ENCODE results near the gene RBBP7. TPM values are rescaled to one million over a fixed set of nuclear protein-coding genes. Genes with fewer than 3 reads are reported as not detected.

RBBP7 gene
- total and polyA plus RNA-seq, 2 of the 8 experiments (the other 6 are each of a cell fraction or from before 2014, with no cell fraction given), result 107 to 138 TPM

- ChIA-PET POLR2A (ENCODE audit: partially characterized antibody) (no interaction called here), CTCF (ENCODE audit: partially characterized antibody) (interaction anchor here (0.6 to 4.7 kb wide), 4 partner anchors 10 to 209 kb away, joined by 3 to 33 read pairs (median 4); no protein-coding TSS in a partner anchor)
- Histone ChIP-seq H3K14ac (ENCODE audit: insufficient read length) (no peak overlapping the region), H3K27ac (ENCODE audit: low read depth, low read length) (no peak overlapping the region), H3K36me3 (ENCODE audit: control insufficient read depth in 2 of 4, insufficient read depth in 4 of 4, low read length in 3 of 4) (peaks cover 0 to 6% (median 0%) of the 10 kb centered on the region in 4 experiments; a peak in 3 of 8 replicates), H3K56ac (replicated peaks; ENCODE audit: insufficient read length, low read depth, low read length) (no peak overlapping the region), H3K9ac (replicated peaks in 1 of 4; ENCODE audit: extremely low read depth in 1 of 4, low read depth in 3 of 4, low read length in 3 of 4) (no peak overlapping the region), H3K4ac (replicated peaks; ENCODE audit: insufficient read length, low read depth, low read length) (no peak overlapping the region), H2BK5ac (ENCODE audit: low read depth, low read length) (no peak overlapping the region), H3K9me3 (ENCODE audit: insufficient read depth in 2 of 2, low read depth in 1 of 2, low read length in 1 of 2) (no peaks in the 10 kb centered on the region), H2BK12ac (ENCODE audit: low read depth, low read length) (no peak overlapping the region), H3K4me2 (ENCODE audit: insufficient read depth in 1 of 2, low read depth in 2 of 2, low read length in 2 of 2) (no peak overlapping the region), H3K4me1 (replicated peaks in 1 of 4; ENCODE audit: control insufficient read depth in 3 of 4, insufficient read depth in 4 of 4, low read length in 3 of 4) (peaks cover 0 to 7% (median 0%) of the 10 kb centered on the region in 4 experiments; a peak in 3 of 7 replicates), H3K23ac (ENCODE audit: insufficient read length) (no peak overlapping the region), H2BK15ac (ENCODE audit: low read length) (no peak overlapping the region), H2BK20ac (ENCODE audit: low read length) (no peak overlapping the region), H3K79me1 (ENCODE audit: low read depth, low read length) (no peaks in the 10 kb centered on the region), H4K20me1 (replicated peaks in 1 of 2; ENCODE audit: control insufficient read depth in 1 of 2, insufficient read depth in 2 of 2, low read length in 2 of 2) (peaks cover 0 to 10% of the 10 kb centered on the region in 2 experiments), H3K18ac (ENCODE audit: extremely low read depth, low read length) (no peak overlapping the region), H4K5ac (ENCODE audit: insufficient read length, low read depth, low read length) (no peak overlapping the region), H3K79me2 (ENCODE audit: control insufficient read depth in 1 of 2, insufficient read depth in 2 of 2, low read length in 2 of 2) (peaks cover 11 to 13% of the 10 kb centered on the region in 2 experiments), H2AK5ac (ENCODE audit: low read depth, low read length) (no peak overlapping the region), H2AFZ (ENCODE audit: low read length) (no peak overlapping the region), H3K23me2 (ENCODE audit: low read depth, low read length) (peaks cover 6% of the 10 kb centered on the region), H3K27me3 (replicated peaks in 1 of 4; ENCODE audit: control insufficient read depth in 3 of 4, extremely low read depth in 1 of 4, insufficient read depth in 3 of 4, low read length in 3 of 4) (no peaks in the 10 kb centered on the region), H4K91ac (replicated peaks; ENCODE audit: insufficient read length, low read length) (no peak overlapping the region), H4K8ac (ENCODE audit: extremely low read depth, insufficient read depth, low read length) (no peak overlapping the region), H2BK120ac (replicated peaks; ENCODE audit: low read depth, low read length) (no peak overlapping the region), H3K4me3 (ENCODE audit: extremely low read depth in 1 of 4, insufficient read depth in 2 of 4, low read depth in 3 of 4, low read length in 4 of 4) (no peak overlapping the region)
- DNase-seq (ENCODE audit: low read depth in 1 of 2, low spot score in 2 of 2) (no peak), FAIRE-seq (no peak)
- WGBS, 2 experiments (ENCODE audit: extremely low coverage in 1 of 2, insufficient coverage in 1 of 2, insufficient read length in 1 of 2, insufficient replicate concordance in 2 of 2, low coverage in 1 of 2, low lambda C conversion rate in 2 of 2, missing lambda C conversion rate in 1 of 2), result 88% methylated on average over 7 of the region's 8 CpGs; no CpG with 5 or more reads in 1 of the 2 experiments
- TF ChIP-seq TEAD4 (IDR thresholded peaks at IDR 0.05; ENCODE audit: low read depth, low read length), result no peak
- no peak for TF ChIP-seq SP1 (IDR thresholded peaks at IDR 0.05; ENCODE audit: low read depth, low read length)
- no peak for TF ChIP-seq CHD2 (IDR thresholded peaks at IDR 0.05; ENCODE audit: low read length)
Measured at GRCh38 chrX:16873106-16873505, 2.9 kb upstream of the RBBP7 start.

Data from H1 (cell line).